Testis (tissue), 3 donors: ENCODE measurements around the gene ZNF148. TPM values are rescaled to one million over a fixed set of nuclear protein-coding genes. Genes with fewer than 3 reads are reported as not detected.

ENCODE experiments used
- DNase-seq: peaks from one replicate; pipeline ENCODE4 v3.0.0-alpha.2; 2019
- H3K27ac ChIP-seq, 2 donors: fragments of 200-600 bp; sonication (generic); one replicate each; pipeline ENCODE4 v1.5.1; 2019
- H3K27me3 ChIP-seq: fragments of 200-600 bp; sonication (generic); one replicate; pipeline ENCODE4 v1.5.1; 2019
- H3K36me3 ChIP-seq: fragments of 200-600 bp; sonication (generic); one replicate; pipeline ENCODE4 v1.5.1; 2017; ENCODE audit warnings: low read depth; ENCODE audit errors: missing control alignments
- H3K4me1 ChIP-seq: fragments of 200-600 bp; sonication (generic); one replicate; pipeline ENCODE4 v1.5.1; 2019
- H3K4me3 ChIP-seq, 2 donors: fragments of 200-600 bp; sonication (generic); one replicate each; pipeline ENCODE4 v1.5.1; 2017 to 2019
- H3K9me3 ChIP-seq: fragments of 200-600 bp; sonication (generic); one replicate; pipeline ENCODE4 v1.5.1; 2017
- POLR2A ChIP-seq: fragments of 450-650 bp; IDR thresholded peaks from one replicate; pipeline ENCODE4 v1.6.1; 2017; ENCODE audit warnings: antibody characterized with exemption, mild to moderate bottlenecking, moderate library complexity
- WGBS, 2 donors: methylation state at CpG; one replicate each; pipeline ENCODE4 v1.1.5; 2018; 5-methylcytosine and 5-hydroxymethylcytosine counted together
- intact Hi-C: fragments of 100-400 bp; cut with DNase I; formaldehyde crosslinking; loops from one replicate; pipeline ENCODE4 v1.15.1; 2023; ENCODE audit warnings: low total_unique reads
- polyA plus RNA-seq: library from polyadenylated mRNA; stranded (reverse); fragments of 350-450 nt; fragmentation: Illumina TruSeq; extraction: RNeasy Lipid Tissue Mini Kit (QIAGEN cat#74804); gene quantifications from one replicate; pipeline ENCODE4 v1.2.3, GENCODE V29; 2014; ENCODE audit warnings: low read depth, low replicate concordance; ENCODE audit not compliant: insufficient read depth
- total RNA-seq, 2 donors: library from RNA; depleted of rRNA; stranded (reverse); fragments of >200 nt; gene quantifications; one replicate each; pipeline ENCODE4 v1.2.3, GENCODE V29; 2016
- TF ChIP-seq, protein P1 (sequence below), 3 experiments: fragments of 450-650 bp in 2 of 3; fragments of 200-600 bp in 1 of 3; sonication (generic) in 1 of 3; IDR thresholded peaks; one replicate each; pipeline ENCODE4 v1.5.1; 2016 to 2019; ENCODE audit warnings: antibody characterized with exemption in 3 of 3, mild to moderate bottlenecking in 2 of 3, moderate library complexity in 1 of 3

The ZNF148 gene
- total and polyA plus RNA-seq, 3 donors from 2014 or later, result 17.6 to 33.6 (median 29.7) TPM

DNA sequence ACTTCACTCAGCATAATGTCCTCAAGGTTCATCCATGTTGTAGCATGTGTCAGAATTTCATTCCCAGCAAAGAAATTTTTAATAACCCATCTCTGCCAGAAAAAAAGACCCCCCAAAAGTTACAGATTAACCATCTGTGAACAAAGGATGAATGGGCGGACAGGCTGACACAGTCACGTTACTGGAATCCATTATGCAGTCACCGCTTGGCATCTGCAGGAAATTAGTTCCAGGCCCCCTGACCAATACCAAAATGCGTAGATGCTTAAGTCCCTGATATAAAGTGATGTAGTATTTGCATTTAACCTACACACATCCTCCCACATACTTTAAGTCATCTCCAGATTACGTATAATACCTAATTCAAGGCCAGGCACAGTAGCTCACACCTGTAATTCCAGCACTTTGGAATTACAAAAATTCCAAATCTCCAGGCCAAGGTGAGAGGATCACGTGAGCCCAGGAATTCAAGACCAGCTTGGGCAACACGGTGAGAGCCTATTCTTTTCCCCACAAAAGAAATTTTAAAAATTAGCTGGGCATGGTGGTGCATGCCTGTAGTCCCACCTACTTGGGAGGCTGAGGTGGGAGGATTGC is 161.1 kb downstream of the ZNF148 start:
- no peak for DNase-seq
- Histone ChIP-seq H3K4me3 (no peak overlapping the region), H3K27me3 (no peaks in the 10 kb centered on the region), H3K36me3 (no peaks in the 10 kb centered on the region), H3K27ac (no peak overlapping the region), H3K9me3 (no peaks in the 10 kb centered on the region), H3K4me1 (no peaks in the 10 kb centered on the region)
- 78 to 83% methylated on average over 7 of the region's 7 CpGs for WGBS, 2 donors
- TF ChIP-seq, protein P1, sequence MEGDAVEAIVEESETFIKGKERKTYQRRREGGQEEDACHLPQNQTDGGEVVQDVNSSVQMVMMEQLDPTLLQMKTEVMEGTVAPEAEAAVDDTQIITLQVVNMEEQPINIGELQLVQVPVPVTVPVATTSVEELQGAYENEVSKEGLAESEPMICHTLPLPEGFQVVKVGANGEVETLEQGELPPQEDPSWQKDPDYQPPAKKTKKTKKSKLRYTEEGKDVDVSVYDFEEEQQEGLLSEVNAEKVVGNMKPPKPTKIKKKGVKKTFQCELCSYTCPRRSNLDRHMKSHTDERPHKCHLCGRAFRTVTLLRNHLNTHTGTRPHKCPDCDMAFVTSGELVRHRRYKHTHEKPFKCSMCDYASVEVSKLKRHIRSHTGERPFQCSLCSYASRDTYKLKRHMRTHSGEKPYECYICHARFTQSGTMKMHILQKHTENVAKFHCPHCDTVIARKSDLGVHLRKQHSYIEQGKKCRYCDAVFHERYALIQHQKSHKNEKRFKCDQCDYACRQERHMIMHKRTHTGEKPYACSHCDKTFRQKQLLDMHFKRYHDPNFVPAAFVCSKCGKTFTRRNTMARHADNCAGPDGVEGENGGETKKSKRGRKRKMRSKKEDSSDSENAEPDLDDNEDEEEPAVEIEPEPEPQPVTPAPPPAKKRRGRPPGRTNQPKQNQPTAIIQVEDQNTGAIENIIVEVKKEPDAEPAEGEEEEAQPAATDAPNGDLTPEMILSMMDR (IDR thresholded peaks at IDR 0.05), result no peak
- TF ChIP-seq POLR2A, result no peak
- intact Hi-C loops, result no loop called here

DNA sequence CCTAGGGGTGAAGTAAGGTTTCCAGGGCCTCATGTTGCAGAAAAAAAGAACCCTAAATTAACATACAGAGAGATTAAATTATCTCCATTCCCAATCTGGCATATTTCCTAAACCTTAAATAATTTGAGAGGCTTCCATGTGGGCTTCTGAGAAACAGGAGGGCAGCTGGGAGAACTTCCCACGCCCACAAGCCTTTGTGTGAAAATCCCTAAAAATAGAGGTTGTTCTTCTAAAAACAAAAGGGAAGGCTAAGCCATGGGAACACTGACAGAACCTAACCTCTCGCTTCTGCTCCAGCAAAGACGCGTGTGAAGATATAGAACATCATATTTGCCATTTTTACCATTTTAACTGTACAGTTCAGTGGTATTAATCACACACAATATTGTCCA is 161.8 kb downstream of the ZNF148 start:
- no peaks in the 10 kb centered on the region for H3K9me3 ChIP-seq
- H3K36me3 ChIP-seq, result no peaks in the 10 kb centered on the region
- no peak overlapping the region for H3K27ac ChIP-seq
- no peak for DNase-seq
- no peaks in the 10 kb centered on the region for H3K27me3 ChIP-seq
- intact Hi-C loops, result no loop called here
- H3K4me1 ChIP-seq, result no peaks in the 10 kb centered on the region
- TF ChIP-seq, protein P1 (IDR thresholded peaks at IDR 0.05), result no peak
- TF ChIP-seq POLR2A, result no peak
- 55 to 72% methylated on average over 4 of the region's 4 CpGs for WGBS, 2 donors
- H3K4me3 ChIP-seq, result no peak overlapping the region

GRCh38 chr3:125212509-125213363 is 162.4 kb downstream of the ZNF148 start, which contains the start of gene SLC12A8:
Gene SLC12A8, minus strand, starts transcription at chr3:125212748. Its CDS starts 1,399 bp downstream, at chr3:125211349.
- Histone ChIP-seq H3K4me3 (peak within 1 kb of the TSS; percentile 15 to 25), H3K27me3 (no peaks in the 10 kb centered on the region), H3K27ac (no peak within 1 kb of the TSS), H3K9me3 (no peaks in the 10 kb centered on the region), H3K4me1 (no peaks in the 10 kb centered on the region), H3K36me3 (no peaks in the 10 kb centered on the region)
- intact Hi-C loops, result no loop called here
- 0 to 15% methylated on average over 1 to 32 of the region's 55 CpGs for WGBS, 2 donors
- no peak for DNase-seq
- no peak for TF ChIP-seq POLR2A
- TF ChIP-seq, protein P1 (IDR thresholded peaks at IDR 0.05), result no peak

DNA sequence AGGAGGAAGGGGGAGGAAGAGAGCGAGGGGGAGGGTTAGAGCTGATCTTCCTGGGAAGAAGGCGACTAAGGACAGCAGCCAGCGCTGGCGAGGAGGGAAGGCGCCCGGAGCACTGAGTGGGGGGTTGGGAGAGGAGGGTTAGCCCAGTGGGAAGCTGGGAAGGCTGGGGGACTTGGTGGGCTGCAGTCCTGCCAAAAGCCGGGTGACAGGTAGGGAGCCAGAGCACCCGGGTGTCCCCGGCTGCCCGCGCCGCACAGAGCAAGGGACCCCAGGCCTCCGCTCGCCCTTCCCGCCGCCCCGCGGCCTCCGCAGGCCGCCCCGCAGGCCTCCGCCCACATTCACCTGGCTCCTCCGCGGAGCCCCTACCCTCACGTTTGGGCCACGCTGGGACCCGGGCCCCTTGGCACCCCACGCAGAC is 163.0 kb downstream of the ZNF148 start:
- Histone ChIP-seq H3K27me3 (no peaks in the 10 kb centered on the region), H3K36me3 (no peaks in the 10 kb centered on the region), H3K9me3 (no peaks in the 10 kb centered on the region), H3K27ac (no peak overlapping the region), H3K4me1 (no peaks in the 10 kb centered on the region), H3K4me3 (peak overlapping the region; percentile 15 to 25)
- TF ChIP-seq, protein P1 (IDR thresholded peaks at IDR 0.05), result no peak
- no peak for TF ChIP-seq POLR2A
- DNase-seq, result no peak
- WGBS, 2 donors, result 1 to 4% methylated on average over 16 to 19 of the region's 28 CpGs
- intact Hi-C loops, result no loop called here
